HG02610 (cell line): Measurements from ENCODE around the gene PIKFYVE.
"Not testable (repeated sequence)": the region's sequence is repeated elsewhere in the genome, so short reads cannot be mapped to it uniquely, and the experiment has no call there.

Experiments
- ATAC-seq: cut with Tn5 transposase; IDR thresholded peaks from one replicate; pipeline ENCODE4 v1.9.1; 2021; ENCODE audit warnings: mild to moderate bottlenecking, moderate library complexity; ENCODE audit not compliant: unreplicated experiment

PIKFYVE gene

GRCh38 chr2:208254118-208254870, 11.8 kb upstream of the PIKFYVE start:
- ATAC-seq, result peak; percentile 77

DNA sequence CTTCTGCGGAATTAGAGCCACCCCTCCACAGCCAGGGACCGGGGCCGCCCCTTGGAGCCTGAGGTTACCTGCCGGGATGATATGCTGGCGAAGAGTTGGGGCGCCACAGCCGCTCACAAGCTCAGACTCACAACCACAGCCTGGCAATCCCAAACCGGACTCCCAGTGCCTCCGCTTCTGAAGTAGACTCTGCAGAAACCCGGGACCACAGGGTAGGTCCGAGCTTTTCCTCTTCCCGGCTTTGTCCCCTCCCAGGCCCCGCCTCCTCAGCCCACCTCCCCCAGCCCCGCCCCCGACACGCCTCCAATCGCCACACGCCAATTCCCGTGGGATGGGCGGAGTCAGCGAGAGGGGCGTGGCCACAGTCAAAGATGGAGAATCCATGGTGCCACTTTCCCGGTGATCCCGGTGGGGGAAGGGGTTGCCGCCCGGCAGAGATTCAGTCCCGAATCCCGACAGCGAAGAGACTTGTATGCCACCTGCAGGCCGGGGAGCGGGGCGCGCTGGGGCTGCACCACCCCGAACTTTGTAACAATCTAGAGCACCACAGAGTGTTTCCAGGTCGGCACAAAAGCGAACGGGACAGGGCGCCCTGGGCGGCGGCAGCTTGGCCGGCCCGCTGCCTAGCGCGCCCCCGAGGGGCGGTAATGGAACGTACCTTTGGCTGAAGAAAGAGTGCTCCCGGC, 11.0 kb upstream of the PIKFYVE start, which contains the start of gene IDH1:
IDH1 (minus strand) TSS at position 201 of the 686 bp plus-strand sequence. CDS start 3,520 bp downstream, outside the sequence.
- peak; percentile 73 for ATAC-seq

- peak; percentile 5 for ATAC-seq
These were observed 10.4 kb upstream of the PIKFYVE start for GRCh38 chr2:208255557-208256106.

GRCh38 chr2:208256192-208256782, 9.8 kb upstream of the PIKFYVE start:
- ATAC-seq, result no peak

GRCh38 chr2:208256849-208257813, 8.9 kb upstream of the PIKFYVE start:
- ATAC-seq, result not testable (repeated sequence)

GRCh38 chr2:208265371-208265800, 669 bp upstream of the PIKFYVE start:
- peak; percentile 55 for ATAC-seq

DNA sequence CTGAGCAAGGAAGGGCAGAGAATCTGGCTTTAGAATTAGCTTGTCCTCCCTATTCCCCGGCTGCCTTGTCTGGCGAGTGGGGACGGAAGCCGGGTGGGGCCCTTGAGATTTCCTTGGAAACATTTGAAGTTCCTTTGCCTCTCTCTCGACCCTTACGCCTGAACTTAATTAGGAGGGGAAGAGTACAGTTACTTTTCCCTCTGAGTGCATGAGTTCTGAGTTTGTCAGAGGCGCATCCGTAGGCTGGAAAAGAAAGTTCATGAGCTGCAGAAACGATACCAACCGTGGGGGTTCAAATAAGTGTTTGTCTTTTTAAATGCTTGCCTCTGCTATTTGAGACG, 468 bp downstream of the PIKFYVE start:
- peak; percentile 4 for ATAC-seq

DNA sequence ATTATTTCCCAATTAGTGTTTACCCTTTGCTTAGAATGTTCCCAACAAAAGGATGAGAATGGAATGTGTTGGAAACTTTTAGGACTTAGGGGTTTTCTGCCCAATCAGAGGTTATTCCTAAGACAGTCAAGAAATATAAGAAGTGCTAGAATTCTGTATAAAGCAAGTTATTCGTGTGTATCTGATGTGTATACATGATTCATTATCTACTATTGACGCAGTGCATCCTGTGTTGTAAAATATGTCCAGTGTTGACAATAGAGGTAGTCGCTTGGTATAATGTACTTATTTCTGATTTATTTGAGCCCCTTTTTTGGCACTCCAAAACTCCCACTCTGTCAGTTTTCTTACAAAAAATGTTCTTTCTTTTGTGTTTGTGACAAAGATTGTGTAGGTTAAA, 881 bp downstream of the PIKFYVE start:
- ATAC-seq, result no peak

- not testable (repeated sequence) for ATAC-seq
These were observed 1.5 kb downstream of the PIKFYVE start for GRCh38 chr2:208267526-208267925.

DNA sequence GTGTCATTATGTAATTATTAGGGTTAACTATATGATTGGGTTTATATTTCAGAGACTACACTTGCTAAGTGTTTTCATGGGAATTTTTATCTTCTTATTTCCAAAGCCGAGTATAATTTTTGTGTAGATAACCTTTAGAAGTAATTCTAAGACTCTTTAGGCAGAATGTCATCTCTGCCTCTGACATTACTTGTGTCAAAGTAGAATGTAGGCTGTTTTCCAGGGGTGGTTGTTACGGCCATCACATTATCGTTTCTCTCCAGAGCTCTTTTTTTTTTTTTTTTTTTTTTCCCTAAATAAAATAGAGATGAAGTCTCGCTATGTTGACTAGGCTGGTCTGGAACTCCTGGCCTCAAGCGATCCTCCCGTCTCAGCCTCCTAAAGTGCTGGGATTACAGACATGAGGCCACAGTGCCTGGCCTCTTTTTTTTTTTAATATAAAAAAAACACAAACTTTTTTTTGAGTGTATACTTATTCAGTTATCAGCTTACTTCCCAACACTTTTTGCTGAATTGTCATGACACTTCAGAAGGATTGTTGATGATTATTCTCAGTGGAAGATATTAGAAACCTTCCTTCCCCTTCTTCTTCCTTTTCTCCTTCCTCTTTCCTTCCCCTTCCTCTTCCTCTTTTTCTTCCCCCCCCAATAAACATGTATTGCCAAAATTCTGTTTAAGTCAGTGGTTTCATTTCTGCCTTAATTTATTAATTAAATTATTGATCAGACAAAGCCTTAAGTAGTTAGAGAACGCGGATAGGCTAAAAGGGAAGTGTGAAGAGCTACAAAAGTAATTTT, 2.3 kb downstream of the PIKFYVE start:
- no peak for ATAC-seq

DNA sequence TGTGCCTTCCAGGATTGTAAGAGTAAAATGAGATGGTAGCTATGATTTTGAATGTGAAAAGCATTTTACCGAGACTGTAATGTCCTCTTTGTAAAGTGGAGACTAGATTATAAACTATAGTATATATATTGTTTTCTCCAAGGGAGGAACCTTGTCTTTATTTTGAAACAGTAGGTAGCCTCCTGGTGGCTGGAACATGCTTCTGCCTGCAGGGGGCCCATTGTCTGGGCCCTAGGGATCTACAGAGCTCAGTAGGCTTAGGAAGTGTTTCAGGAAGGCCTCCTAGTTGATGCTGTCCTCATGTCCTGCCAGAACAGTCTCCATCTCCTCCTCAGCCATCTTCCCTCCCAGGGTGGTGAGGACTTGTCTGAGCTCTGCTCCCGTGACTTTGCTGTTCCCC, 3.0 kb downstream of the PIKFYVE start:
- no peak for ATAC-seq

GRCh38 chr2:208274748-208275147, 8.7 kb downstream of the PIKFYVE start:
- no peak for ATAC-seq

GRCh38 chr2:208278549-208278948, 12.5 kb downstream of the PIKFYVE start:
- no peak for ATAC-seq

DNA sequence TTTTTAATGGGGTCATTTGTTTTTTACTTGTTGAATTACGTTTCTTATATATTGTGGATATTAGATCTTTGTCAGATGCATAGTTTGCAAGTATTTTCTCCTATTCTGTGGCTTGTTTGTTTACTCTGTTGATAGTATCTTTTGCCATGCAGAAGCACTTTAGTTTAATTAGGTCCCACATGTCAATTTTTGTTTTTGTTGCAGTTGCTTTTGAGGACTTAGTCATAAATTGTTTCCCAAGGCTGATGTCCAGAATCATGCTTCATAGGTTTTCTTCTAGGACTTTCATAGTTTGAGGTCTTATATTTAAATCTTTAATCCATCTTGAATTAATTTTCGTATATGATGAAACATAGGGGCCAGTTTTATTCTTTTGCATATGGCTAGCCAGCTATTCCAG, 13.2 kb downstream of the PIKFYVE start:
- ATAC-seq, result no peak

GRCh38 chr2:208280234-208280633, 14.2 kb downstream of the PIKFYVE start:
- peak; percentile 54 for ATAC-seq

DNA sequence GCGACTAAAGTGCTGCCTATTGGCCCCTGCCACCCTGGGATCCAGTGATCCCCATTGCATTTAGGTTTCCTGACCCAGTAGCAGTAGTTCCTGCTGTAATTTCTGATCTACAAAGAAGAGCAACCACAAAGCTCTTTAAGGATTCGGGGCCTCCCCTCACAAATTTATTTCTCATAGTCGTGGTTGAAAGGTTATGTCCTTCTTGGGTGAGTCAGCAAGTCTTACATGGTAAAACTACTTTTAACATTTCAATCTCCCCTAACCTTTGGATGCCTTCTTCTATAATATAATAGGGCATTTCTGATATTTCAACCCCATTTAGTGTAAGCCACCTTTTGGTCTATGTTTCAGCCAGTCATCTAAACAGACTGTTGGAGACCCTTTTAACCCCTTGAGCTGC, 14.9 kb downstream of the PIKFYVE start:
- peak; percentile 73 for ATAC-seq

DNA sequence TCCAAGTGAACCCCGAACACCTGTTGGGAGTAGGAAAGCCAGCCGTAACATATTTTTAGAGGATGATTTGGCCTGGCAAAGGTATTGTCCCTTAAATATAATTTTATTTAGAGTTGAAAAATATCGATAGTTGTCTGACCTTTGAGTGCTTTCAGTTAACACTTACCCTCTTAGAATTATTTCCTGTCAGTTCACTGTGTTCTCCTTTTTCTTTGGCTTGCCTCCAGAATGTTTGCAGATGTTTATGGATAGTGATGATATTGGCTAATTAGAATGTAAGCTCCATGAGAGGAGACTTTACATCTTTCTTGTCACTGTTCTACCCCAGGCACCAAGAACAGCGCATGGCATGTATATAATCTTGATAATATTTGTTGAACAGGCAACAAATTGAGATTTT, 19.8 kb downstream of the PIKFYVE start:
- ATAC-seq, result no peak

GRCh38 chr2:208294482-208295024, 28.5 kb downstream of the PIKFYVE start:
- ATAC-seq, result peak; percentile 83

DNA sequence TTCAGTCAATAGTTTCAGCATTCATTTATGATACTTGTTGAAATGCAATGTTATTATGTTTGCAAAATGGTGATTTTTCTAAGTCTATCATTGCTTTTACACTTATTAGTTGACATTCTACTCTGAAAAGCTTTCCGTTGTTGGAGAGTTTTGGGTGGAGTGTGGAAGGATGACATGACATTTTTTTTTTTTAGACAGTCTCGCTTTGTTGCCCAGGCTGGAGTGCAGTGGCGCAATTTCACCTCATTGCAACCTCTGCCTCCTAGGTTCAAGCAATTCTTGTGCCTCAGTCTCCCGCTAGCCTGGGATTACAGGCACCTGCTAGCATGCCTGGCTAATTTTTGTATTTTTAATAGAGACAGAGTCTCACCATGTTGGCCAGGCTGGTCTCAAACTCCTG, 29.8 kb downstream of the PIKFYVE start:
- no peak for ATAC-seq
